GM10266 (cell line): Measurements from ENCODE around the gene EHD4.
A peak's percentile ranks its signal among the peaks of the same experiment; 100 is the strongest.

ENCODE experiments used
- DNase-seq: peaks from one replicate; pipeline ENCODE4 v3.0.0; 2012; ENCODE audit errors: extremely low spot score
- TF ChIP-seq, protein P1 (sequence below): IDR thresholded peaks from 2 replicates; pipeline ENCODE4 v1.5.1; 2012; ENCODE audit warnings: mild to moderate bottlenecking, low read depth; ENCODE audit not compliant: control insufficient read depth, insufficient read depth; ENCODE audit errors: missing control alignments

The EHD4 gene

DNA sequence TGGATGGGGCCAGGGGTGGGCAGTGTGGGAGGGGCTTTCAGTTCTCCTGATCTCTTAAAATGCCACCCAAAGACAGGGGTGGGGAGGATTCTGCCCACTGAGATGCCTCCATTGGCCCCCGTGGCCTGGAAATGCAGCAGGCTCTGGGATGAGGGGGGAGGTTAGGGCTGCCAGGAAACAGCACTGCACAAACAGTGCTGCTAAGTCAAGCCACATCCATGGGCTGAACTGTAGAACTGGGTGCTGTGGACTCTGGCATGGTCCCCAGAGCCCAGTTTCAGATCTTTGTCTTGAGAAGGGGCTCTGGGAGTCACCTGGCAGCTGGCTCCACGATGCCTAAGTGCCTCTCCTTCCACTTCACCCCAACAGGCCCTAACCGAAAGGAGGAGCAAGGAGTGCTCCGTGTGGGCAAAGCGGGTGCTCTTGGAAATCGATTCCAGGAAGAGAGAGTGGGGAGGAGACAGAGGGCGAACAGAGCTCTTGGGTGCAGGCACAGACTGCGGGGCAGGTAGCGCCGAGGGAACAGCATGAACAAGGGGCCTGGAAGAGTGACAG, 40.6 kb upstream of the EHD4 start:
- no peak for DNase-seq
- TF ChIP-seq, protein P1, sequence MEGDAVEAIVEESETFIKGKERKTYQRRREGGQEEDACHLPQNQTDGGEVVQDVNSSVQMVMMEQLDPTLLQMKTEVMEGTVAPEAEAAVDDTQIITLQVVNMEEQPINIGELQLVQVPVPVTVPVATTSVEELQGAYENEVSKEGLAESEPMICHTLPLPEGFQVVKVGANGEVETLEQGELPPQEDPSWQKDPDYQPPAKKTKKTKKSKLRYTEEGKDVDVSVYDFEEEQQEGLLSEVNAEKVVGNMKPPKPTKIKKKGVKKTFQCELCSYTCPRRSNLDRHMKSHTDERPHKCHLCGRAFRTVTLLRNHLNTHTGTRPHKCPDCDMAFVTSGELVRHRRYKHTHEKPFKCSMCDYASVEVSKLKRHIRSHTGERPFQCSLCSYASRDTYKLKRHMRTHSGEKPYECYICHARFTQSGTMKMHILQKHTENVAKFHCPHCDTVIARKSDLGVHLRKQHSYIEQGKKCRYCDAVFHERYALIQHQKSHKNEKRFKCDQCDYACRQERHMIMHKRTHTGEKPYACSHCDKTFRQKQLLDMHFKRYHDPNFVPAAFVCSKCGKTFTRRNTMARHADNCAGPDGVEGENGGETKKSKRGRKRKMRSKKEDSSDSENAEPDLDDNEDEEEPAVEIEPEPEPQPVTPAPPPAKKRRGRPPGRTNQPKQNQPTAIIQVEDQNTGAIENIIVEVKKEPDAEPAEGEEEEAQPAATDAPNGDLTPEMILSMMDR, result no peak

DNA sequence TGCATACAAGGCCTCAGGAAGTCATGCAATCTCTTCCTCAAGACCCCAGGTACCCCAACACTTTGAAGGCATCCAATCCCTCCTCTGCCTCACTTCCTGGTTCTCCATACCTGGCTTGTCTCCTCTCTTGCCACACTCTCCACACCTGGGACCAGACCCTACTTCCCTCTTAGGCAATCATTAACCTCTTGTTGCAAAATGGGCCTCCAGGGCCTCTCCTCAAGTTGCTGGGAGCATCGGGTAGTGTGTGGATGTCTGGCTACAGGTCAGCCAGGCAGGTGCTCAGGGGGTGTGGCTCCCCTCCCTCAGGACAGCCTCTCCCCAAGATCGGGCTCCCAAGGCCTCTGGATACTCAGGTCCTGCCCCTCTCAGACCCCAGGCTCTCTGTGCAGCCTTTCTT, 39.9 kb upstream of the EHD4 start:
- TF ChIP-seq, protein P1, result no peak
- no peak for DNase-seq

DNA sequence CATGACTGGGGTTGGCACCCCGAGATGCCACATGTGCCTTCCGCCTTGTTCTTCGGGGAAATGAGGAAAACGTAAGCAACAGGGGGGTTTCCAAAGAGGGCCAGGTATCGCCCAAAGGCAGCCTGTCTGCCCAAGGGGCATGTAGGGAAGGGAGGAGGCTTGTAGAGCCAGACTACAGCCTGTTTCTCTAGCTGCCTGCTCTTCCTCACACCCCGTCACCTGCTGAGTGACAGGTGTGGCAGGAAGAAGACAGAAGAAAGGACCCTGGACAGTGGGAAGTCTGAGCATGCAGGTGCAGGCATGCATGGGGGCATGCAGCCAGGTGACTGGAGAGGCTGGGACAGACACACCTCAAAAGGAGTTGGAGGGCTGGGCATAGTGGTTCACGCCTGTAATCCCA, 38.7 kb upstream of the EHD4 start:
- no peak for DNase-seq
- TF ChIP-seq, protein P1, result no peak

DNA sequence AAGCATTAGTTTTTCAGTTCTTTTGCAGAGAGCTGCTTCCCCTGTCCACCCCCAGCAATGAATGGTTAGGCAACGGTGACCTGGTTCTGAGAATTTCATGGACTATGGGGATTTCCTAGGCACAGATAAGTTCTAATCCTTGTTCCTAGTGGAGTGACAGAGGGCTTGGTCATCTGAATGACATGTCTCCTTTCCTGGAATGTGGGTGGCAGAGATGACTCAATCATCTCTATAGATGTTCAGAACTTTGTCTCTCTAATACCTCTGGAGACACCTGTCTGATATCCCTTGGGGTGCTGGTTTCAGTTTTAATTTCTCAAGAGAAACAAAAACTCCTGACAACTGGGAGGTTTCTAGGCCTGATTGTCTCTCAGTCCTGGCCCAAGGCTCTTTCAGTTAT, 38.1 kb upstream of the EHD4 start:
- TF ChIP-seq, protein P1, result no peak
- DNase-seq, result peak; percentile 40

DNA sequence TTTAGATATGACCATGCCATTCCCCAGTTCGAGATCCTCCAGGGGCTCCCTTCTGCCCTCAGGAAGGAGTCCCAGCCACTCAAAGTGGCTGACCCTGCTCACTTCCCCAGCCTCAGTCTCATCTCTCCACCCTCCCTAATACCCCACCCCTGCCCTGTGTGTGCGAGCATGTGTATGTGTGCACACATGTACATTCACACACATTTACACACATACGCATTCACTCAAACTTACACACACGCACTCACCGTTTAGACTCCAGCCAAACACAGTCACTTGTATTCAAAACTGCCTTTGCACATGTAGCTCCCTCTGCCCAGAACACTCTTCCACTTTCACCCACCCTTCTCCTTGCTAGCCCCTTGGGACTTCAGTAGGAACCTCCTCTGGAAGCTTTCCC, 37.1 kb upstream of the EHD4 start:
- TF ChIP-seq, protein P1, result no peak

DNA sequence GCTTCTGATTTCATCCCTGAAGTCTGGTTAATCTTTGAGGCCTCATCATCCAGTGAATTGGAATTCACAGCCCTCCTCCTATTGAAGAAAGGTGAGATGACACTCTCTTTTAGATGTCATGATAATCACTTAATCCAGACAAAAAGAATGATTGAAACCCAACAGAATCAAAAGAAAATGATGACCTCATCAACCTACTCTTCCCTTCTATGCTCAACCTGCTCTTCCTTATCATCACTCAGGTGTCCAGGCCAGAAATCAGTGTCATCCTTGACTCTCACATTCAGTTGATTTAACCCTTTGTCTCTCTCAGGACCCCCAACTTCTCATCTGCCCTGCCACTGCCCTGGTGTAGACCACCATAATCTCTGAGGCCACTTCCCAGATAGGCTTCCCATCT, 36.7 kb upstream of the EHD4 start:
- no peak for DNase-seq
- TF ChIP-seq, protein P1, result no peak

More for the DNA sequence above, 37.1 kb upstream of the EHD4 start:
- no peak for DNase-seq

DNA sequence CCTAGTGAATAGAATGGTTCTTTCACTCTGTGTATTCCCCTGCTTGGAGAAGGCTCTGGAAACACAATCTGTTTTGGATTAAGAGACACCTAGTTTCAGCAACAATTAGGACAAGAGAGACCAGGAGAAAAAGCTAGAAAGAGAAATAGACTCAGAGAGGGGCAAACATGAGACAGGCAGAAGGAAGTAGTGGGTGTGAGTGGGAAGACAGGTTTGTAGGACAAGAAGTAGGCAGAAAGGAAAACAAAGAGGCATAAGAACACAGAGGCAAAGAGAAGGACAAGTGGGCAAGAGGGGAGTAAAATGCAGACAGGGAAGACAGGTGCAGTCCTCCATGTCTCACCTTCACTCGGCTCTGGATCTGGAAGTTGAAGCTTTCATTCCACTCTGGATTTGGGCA, 35.0 kb upstream of the EHD4 start:
- DNase-seq, result no peak
- TF ChIP-seq, protein P1, result no peak
